ENCODE data around the gene SELENOF.

SELENOF gene

DNA sequence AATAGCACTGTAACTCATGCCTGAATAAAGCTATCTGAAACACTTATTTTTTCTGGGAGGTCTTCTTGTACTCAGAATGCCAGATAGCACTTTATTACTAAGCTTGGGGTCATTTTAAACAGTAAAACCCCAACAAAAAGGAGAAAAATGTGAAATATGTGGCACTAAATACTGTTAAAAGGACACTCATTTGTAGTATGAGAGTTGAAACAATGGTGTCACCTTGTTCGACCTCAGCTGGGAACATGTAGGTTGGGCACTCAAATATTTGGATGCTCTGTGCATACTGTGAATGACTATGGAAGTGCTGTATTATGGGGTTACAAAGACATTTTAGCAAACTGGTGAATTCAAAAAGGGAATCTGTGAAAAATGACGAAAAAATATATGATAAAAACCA, 53.9 kb downstream of the SELENOF start:
- Histone ChIP-seq H3K9ac (ENCODE audit: low read depth, low read length) (no peak overlapping the region), H3K9me3 (ENCODE audit: control insufficient read depth, insufficient read depth, low read length) (no peaks in the 10 kb centered on the region), H3K36me3 (ENCODE audit: insufficient read depth, low read length) (no peaks in the 10 kb centered on the region), H3K4me1 (ENCODE audit: insufficient read depth, low read length) (no peaks in the 10 kb centered on the region)

DNA sequence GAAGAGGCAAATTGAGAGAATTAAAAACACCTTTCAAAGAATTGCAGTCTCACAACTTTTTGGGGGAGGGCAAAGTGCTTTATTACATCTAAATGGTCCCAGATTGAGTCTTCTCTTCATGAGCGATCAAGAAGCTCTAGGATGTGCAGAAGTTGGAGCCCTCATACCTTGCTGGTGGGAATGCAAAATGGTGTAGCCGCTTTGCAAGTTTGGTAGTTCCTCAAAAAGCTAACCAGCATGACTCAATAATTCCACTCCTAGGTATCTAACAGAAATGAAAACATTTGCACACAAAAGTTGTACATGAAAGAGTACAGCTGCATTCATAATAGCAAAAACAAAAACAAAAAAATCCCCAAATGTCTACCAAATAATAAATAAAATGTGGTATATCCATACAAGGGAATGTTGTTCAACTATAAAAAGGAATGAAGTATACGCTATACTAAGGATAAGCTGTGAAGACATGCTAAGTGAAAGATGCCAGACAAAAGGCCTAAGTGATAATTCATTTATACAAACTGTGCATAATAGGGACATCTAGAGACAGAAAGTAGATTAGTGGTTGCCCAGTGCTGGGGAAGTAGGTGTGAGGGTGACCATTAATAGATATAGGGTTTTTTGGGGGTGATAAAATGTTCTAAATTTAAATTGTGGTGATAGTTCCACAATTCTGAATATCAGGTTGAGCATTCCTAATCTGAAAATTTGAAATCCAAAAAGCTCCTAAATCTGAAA, 55.2 kb downstream of the SELENOF start:
- Histone ChIP-seq H3K4me1 (ENCODE audit: insufficient read depth, low read length) (no peaks in the 10 kb centered on the region), H3K9me3 (ENCODE audit: control insufficient read depth, insufficient read depth, low read length) (no peaks in the 10 kb centered on the region), H3K36me3 (ENCODE audit: insufficient read depth, low read length) (no peaks in the 10 kb centered on the region), H3K9ac (ENCODE audit: low read depth, low read length) (no peak overlapping the region)

DNA sequence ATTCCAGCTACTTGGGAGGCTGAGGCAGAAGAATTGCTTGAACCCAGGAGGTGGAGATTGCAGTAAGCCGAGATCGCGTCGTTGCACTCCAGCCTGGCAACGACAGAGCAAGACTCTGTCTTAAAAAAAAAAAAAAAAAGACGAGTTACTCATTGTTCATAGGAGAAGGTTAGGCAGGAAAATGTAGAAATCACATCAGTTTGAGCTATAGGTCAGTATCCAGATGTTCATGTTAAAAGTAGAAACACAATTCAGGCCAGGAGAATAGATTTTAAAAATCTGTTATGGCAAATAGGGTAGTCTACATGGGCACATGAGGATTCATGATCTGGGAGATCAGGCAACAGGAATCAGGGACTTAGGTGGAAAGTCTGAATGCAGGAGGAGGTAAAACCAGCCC, 57.7 kb downstream of the SELENOF start:
- Histone ChIP-seq H3K4me1 (ENCODE audit: insufficient read depth, low read length) (no peaks in the 10 kb centered on the region), H3K9me3 (ENCODE audit: control insufficient read depth, insufficient read depth, low read length) (no peaks in the 10 kb centered on the region), H3K9ac (ENCODE audit: low read depth, low read length) (no peak overlapping the region), H3K36me3 (ENCODE audit: insufficient read depth, low read length) (no peaks in the 10 kb centered on the region)

DNA sequence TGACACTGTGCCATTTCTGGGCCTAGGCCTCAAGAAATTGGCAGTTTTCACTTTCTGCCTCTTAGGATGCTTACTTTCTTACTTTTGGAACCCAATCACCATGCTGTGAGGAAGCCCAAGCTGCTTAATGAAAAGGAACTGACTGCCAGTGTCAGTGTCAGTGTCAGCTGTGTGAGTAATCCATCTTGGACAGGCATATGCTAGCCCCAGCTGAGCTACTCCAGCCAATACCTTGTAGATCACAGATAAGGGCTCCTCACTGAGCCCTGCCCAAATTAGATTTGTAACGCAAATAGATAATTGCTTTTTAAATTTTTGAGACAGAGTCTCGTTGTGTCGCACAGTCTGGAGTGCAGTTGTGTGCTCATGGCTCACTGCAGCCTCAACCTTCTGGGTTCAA, 59.6 kb downstream of the SELENOF start:
- Histone ChIP-seq H3K36me3 (ENCODE audit: insufficient read depth, low read length) (no peaks in the 10 kb centered on the region), H3K9me3 (ENCODE audit: control insufficient read depth, insufficient read depth, low read length) (no peaks in the 10 kb centered on the region), H3K9ac (ENCODE audit: low read depth, low read length) (no peak overlapping the region), H3K4me1 (ENCODE audit: insufficient read depth, low read length) (no peaks in the 10 kb centered on the region)

DNA sequence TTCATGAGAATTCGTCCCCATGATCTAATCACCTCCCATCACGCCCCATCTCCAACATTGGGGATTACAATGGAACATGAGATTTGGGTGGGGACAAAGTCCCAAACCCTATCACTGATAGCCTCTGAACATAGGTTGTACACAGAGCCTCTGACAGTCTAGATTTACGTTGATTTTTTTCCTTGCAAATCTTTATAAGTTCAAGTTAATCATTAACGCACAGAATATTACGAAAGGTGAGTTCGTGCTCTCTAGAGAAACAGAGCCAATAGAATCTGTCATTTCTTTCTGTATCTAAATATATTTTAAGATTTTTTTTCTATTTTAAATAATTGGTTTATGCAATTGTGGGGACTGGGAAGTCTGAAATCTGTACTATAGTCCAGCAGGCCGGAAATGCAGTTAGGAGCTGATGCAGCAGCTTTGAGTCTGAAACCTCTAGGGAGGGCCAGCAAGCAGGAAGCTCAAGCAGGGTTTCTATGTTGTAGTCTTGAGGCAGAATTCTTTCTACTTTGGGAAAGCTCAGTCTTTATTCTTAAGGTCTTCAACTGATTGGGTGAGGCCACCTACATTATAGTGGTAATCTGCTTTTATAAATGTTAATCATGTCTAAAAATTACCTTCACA, 61.0 kb downstream of the SELENOF start:
- H3K4me1 ChIP-seq (ENCODE audit: insufficient read depth, low read length), result no peaks in the 10 kb centered on the region
- no peak overlapping the region for H3K9ac ChIP-seq (ENCODE audit: low read depth, low read length)
- H3K36me3 ChIP-seq (ENCODE audit: insufficient read depth, low read length), result no peaks in the 10 kb centered on the region

DNA sequence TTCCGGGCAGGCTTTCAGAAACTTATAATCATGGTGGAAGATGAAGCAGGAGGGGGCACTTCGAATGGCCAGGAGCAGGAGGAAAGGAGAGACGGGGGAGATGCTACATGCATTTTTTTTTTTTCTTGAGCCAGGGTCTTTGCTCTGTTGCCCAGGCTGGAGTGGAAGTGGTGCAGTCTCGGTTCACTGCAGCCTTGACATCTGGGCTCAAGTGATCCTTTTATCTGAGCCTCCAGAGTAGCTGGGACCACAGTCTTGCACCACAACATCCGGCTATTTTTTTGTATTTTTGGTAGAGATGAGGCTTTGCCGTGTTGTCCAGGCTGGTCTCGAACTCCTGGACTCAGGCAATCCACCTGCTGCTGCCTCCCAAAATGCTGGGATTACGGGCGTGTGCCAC, 61.6 kb downstream of the SELENOF start:
- Histone ChIP-seq H3K4me1 (ENCODE audit: insufficient read depth, low read length) (no peaks in the 10 kb centered on the region), H3K9me3 (ENCODE audit: control insufficient read depth, insufficient read depth, low read length) (no peaks in the 10 kb centered on the region), H3K36me3 (ENCODE audit: insufficient read depth, low read length) (no peaks in the 10 kb centered on the region), H3K9ac (ENCODE audit: low read depth, low read length) (no peak overlapping the region)

More for the DNA sequence above, 61.0 kb downstream of the SELENOF start:
- H3K9me3 ChIP-seq (ENCODE audit: control insufficient read depth, insufficient read depth, low read length), result no peaks in the 10 kb centered on the region

DNA sequence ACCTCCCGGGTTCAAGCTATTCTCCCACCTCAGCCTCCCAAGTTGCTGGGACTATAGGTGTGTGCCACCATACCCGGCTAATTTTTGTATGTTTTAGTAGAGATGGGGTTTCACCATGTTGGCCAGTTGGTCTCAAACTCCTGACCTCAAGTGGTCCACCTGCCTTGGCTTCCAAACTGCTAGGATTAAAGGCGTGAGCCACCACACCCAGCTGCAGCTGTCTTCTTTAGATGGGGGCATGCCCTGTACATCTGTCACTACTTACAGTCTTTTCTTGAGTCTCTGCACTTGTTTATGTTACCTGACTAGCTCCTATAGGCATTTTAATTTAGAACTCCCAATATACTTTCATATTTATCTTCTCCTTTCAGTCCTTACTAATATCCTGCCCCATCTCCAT, 64.2 kb downstream of the SELENOF start:
- no peaks in the 10 kb centered on the region for H3K4me1 ChIP-seq (ENCODE audit: insufficient read depth, low read length)
- H3K9ac ChIP-seq (ENCODE audit: low read depth, low read length), result no peak overlapping the region
- no peaks in the 10 kb centered on the region for H3K9me3 ChIP-seq (ENCODE audit: control insufficient read depth, insufficient read depth, low read length)

DNA sequence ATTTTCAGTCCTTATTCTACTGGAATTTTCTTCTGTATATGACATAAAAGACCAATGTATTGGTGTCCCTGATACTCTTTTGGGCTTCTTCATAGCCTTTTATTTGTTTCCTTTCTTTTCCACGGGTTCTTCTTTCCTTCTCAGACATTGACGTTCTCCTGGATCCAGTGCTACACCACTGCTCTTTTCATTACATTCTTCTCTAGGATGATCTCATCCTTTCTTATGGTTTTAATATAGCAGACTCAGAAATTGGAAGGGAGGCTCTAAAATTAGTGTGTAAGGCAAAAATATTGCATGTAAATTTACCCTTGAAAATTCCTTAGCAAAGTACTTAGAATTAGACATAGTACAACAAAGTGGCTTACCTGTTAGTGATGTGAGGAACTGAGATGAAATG, 65.3 kb downstream of the SELENOF start:
- Histone ChIP-seq H3K9me3 (ENCODE audit: control insufficient read depth, insufficient read depth, low read length) (no peaks in the 10 kb centered on the region), H3K9ac (ENCODE audit: low read depth, low read length) (no peak overlapping the region), H3K36me3 (ENCODE audit: insufficient read depth, low read length) (no peaks in the 10 kb centered on the region), H3K4me1 (ENCODE audit: insufficient read depth, low read length) (no peaks in the 10 kb centered on the region)

More for the DNA sequence above, 64.2 kb downstream of the SELENOF start:
- H3K36me3 ChIP-seq (ENCODE audit: insufficient read depth, low read length), result no peaks in the 10 kb centered on the region

DNA sequence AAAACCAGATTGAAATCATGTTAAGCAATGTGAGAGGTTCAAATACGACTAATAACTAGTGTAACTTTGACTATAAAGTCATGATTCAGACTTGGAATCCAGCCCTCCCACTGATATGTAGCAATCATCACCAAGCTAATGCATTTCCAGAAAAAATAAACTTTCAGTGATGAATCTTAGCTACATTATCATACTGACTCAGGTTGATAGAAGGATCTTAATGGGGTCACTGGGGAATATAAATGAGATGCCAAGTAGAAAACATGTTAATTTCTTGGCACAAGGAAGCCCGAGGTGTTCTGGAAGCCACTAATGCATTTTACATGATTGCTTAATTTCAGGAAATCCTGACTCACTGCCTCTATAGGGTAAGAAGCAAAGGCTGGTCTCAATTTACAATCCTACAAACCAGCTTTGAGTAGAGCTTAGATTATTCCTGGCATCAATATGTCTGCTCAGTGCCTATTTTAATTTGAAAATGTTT, 67.7 kb downstream of the SELENOF start:
- no peaks in the 10 kb centered on the region for H3K9me3 ChIP-seq (ENCODE audit: control insufficient read depth, insufficient read depth, low read length)
- H3K36me3 ChIP-seq (ENCODE audit: insufficient read depth, low read length), result no peaks in the 10 kb centered on the region
- no peak overlapping the region for H3K9ac ChIP-seq (ENCODE audit: low read depth, low read length)
- H3K4me1 ChIP-seq (ENCODE audit: insufficient read depth, low read length), result no peaks in the 10 kb centered on the region

DNA sequence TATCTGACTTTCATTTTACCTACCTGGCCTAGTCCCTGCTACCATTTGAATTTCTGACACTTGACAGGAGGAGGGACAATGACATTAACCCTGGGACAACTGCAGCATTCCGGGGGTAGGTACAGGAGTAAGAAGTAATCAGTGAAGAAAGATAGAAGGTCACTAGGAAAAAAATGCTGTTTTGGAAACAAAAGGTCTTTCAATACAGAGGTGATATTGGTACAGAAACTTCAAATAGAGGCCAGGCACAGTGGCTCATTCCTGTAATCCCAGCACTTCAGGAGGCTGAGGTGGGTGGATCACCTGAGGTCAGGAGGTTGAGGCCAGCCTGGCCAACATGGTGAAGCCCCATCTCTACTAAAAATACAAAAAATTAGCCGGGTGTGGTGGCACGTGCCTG, 68.4 kb downstream of the SELENOF start:
- H3K9ac ChIP-seq (ENCODE audit: low read depth, low read length), result no peak overlapping the region
- H3K36me3 ChIP-seq (ENCODE audit: insufficient read depth, low read length), result no peaks in the 10 kb centered on the region
- H3K9me3 ChIP-seq (ENCODE audit: control insufficient read depth, insufficient read depth, low read length), result no peaks in the 10 kb centered on the region
- no peaks in the 10 kb centered on the region for H3K4me1 ChIP-seq (ENCODE audit: insufficient read depth, low read length)

DNA sequence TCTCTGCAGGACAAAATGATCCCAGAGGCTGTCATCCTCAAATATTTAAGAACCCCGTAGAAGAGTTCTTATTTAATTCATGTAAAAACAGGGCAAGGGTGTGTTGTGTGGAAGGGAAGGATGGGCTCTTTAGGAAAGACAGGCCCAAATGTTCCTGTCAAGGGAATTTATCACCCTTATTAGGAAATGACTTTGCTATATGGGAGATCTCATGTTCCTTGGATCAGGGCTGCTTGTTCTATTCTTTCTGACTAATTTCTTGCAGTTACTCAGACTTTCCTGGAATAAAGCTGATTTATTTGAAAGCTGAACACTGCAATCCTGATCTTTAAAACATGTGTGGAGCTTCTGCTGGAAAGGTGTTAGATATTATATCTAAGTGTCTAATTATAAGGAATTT, 72.8 kb downstream of the SELENOF start:
- H3K9me3 ChIP-seq (ENCODE audit: control insufficient read depth, insufficient read depth, low read length), result no peaks in the 10 kb centered on the region
- no peak overlapping the region for H3K9ac ChIP-seq (ENCODE audit: low read depth, low read length)
- H3K36me3 ChIP-seq (ENCODE audit: insufficient read depth, low read length), result no peaks in the 10 kb centered on the region
- H3K4me1 ChIP-seq (ENCODE audit: insufficient read depth, low read length), result no peaks in the 10 kb centered on the region

DNA sequence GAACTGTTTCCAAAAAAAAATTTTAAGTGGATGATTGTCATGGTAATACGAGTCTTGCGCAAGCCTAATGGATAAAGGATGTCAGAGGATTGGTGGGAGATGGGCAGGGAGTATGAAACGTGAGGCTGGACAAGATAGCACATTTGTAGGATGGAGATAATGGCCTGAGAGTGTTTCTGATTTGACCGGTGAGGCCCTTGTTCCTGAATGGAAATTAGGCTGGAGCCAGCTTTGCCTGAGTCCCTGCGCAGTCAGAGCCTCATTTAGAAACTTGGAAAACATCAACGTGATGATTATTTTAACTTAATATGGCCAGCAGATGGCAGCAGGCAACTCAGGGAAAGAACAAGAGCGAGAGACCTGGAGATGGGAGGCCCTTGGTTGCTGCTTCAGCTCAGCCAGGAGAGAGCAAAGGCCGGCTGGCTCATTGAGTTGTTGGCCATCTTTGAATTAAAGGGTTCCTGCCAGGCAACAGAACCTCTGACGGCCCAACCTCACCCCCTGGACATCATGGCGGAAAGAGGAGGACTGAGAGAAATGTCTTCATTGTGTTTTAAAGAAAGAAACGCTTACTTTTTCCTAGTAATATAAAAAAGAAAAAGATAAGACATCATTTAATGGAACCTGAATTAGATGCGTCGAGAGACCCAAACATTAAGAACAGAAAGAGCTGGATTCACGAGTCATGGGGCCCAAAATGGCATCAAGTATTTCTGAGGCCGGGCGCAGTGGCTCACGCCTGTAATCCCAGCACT, 80.3 kb downstream of the SELENOF start:
- no peaks in the 10 kb centered on the region for H3K36me3 ChIP-seq (ENCODE audit: insufficient read depth, low read length)
- H3K4me1 ChIP-seq (ENCODE audit: insufficient read depth, low read length), result no peaks in the 10 kb centered on the region
- H3K9me3 ChIP-seq (ENCODE audit: control insufficient read depth, insufficient read depth, low read length), result no peaks in the 10 kb centered on the region
- no peak overlapping the region for H3K9ac ChIP-seq (ENCODE audit: low read depth, low read length)

DNA sequence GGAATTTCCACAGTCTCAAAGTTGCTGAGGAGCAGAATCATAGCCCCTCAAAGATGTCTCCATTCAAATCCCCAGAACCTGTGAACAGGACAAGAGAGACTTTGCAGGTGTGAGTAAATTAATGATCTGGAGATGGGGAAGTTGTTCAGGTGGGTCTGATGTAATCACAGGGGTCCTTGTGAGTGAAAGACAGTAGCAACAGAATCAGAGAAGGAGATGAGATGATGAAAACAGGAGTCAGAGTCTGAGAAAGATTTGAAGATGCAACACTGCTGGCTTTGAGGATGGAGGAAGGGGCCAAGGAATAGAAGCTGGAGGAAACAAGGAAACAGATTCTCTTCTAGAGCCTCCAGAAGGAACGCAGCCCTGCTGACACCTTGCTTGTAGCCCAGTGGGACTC, 81.5 kb downstream of the SELENOF start:
- Histone ChIP-seq H3K9ac (ENCODE audit: low read depth, low read length) (no peak overlapping the region), H3K9me3 (ENCODE audit: control insufficient read depth, insufficient read depth, low read length) (no peaks in the 10 kb centered on the region), H3K36me3 (ENCODE audit: insufficient read depth, low read length) (no peaks in the 10 kb centered on the region), H3K4me1 (ENCODE audit: insufficient read depth, low read length) (no peaks in the 10 kb centered on the region)

DNA sequence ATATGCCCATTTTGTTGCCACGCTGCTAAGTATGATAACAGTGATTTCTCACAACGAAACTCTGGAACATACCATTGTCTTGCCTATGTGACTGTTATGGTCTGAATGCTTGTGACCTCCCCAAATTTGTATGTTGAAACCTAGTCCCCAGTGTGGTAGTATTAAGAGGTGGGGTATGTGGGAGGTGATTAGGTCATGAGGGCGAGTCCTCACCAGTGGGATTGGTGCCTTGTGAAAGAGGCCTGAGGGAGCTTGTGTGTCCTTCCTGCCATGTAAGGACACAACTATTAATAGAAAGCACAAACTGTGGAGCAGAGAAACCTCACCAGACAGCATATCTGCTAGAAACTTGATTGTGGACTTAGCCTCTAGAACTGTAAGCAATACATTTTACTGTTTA, 84.6 kb downstream of the SELENOF start:
- Histone ChIP-seq H3K4me1 (ENCODE audit: insufficient read depth, low read length) (no peaks in the 10 kb centered on the region), H3K36me3 (ENCODE audit: insufficient read depth, low read length) (no peaks in the 10 kb centered on the region), H3K9ac (ENCODE audit: low read depth, low read length) (no peak overlapping the region), H3K9me3 (ENCODE audit: control insufficient read depth, insufficient read depth, low read length) (no peaks in the 10 kb centered on the region)

DNA sequence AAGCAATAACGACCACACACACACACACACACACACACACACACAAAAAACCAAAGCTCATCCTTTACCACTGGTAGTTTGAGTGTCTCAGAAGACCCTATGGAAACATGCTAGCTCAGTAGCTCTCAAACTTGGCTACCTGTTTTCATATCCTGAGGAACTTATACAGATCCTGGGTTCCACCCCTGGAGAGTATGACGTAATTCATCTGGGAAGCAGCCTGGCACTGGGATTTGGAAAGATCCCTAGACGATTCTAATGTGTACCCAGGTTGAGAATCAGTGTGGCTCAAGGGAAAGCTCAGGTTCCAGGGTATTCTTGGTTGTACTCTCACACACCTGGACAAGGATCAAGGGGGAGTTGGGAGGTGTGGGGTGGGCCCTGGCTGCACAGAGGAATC, 85.9 kb downstream of the SELENOF start:
- Histone ChIP-seq H3K9me3 (ENCODE audit: control insufficient read depth, insufficient read depth, low read length) (no peaks in the 10 kb centered on the region), H3K9ac (ENCODE audit: low read depth, low read length) (no peak overlapping the region)

More for the DNA sequence above, 85.9 kb downstream of the SELENOF start:
- H3K4me1 ChIP-seq (ENCODE audit: insufficient read depth, low read length), result no peaks in the 10 kb centered on the region; the same call in 1 of the 2 replicates
- H3K36me3 ChIP-seq (ENCODE audit: insufficient read depth, low read length), result no peaks in the 10 kb centered on the region

Data from ES-I3 (cell line).